CD14-positive monocyte (primary cell): Measurements from ENCODE around the gene ABCB10. TPM values are rescaled to one million over a fixed set of nuclear protein-coding genes. Genes with fewer than 3 reads are reported as not detected.

Experiments
- DNase-seq, 3 donors: peaks; one replicate each; pipeline ENCODE4 v3.0.0-alpha.2; 2011 to 2022
- H2AFZ ChIP-seq: 2 replicates; pipeline ENCODE4 v1.6.0; 2012; ENCODE audit warnings: mild to moderate bottlenecking, low read depth, low read length, inconsistent platforms; ENCODE audit not compliant: insufficient read depth, poor library complexity, severe bottlenecking
- H3K27ac ChIP-seq, 2 donors: 1 replicate in 1 of 2; 2 replicates in 1 of 2; pipeline ENCODE4 v1.5.1; 2012 to 2013; ENCODE audit warnings: low read length in 2 of 2, control low read depth in 1 of 2, inconsistent platforms in 1 of 2, low read depth in 1 of 2, mild to moderate bottlenecking in 1 of 2
- H3K27me3 ChIP-seq, 2 donors: one replicate each; pipeline versions ENCODE4 v1.6.0 to v1.6.1; 2011 to 2013; ENCODE audit warnings: low read length in 2 of 2; ENCODE audit not compliant: control insufficient read depth in 2 of 2, insufficient read depth in 2 of 2
- H3K36me3 ChIP-seq, 2 donors: replicated peaks in 1 of 2; 1 replicate in 1 of 2; 2 replicates in 1 of 2; pipeline versions ENCODE4 v1.5.1 to v1.6.1; 2012 to 2013; ENCODE audit warnings: low read length in 2 of 2, control low read depth in 1 of 2, inconsistent platforms in 1 of 2, mild to moderate bottlenecking in 1 of 2; ENCODE audit not compliant: insufficient read depth in 2 of 2, control insufficient read depth in 1 of 2
- H3K4me1 ChIP-seq, 2 donors: 1 replicate in 1 of 2; 2 replicates in 1 of 2; pipeline versions ENCODE4 v1.5.1 to v1.6.1; 2012 to 2013; ENCODE audit warnings: low read length in 2 of 2, control low read depth in 1 of 2, inconsistent platforms in 1 of 2, mild to moderate bottlenecking in 1 of 2, moderate library complexity in 1 of 2; ENCODE audit not compliant: insufficient read depth in 2 of 2, control insufficient read depth in 1 of 2
- H3K4me2 ChIP-seq: replicated peaks from 2 replicates; pipeline ENCODE3; 2012; ENCODE audit warnings: low read length, moderate library complexity, mild to moderate bottlenecking; ENCODE audit not compliant: poor library complexity, severe bottlenecking; ENCODE audit errors: extremely low read depth
- H3K4me3 ChIP-seq, 3 experiments: fragments of 200-600 bp in 1 of 3; sonication (generic) in 1 of 3; replicated peaks in 1 of 3; 1 replicate in 2 of 3; 2 replicates in 1 of 3; pipeline ENCODE4 v1.5.1; 2011 to 2013; ENCODE audit warnings: low read length in 3 of 3, mild to moderate bottlenecking in 3 of 3, control low read depth in 2 of 3, low read depth in 2 of 3, inconsistent platforms in 1 of 3, moderate library complexity in 1 of 3
- H3K79me2 ChIP-seq: 2 replicates; pipeline ENCODE4 v1.6.0; 2012; ENCODE audit warnings: mild to moderate bottlenecking, control low read depth, inconsistent platforms, low read length, moderate library complexity; ENCODE audit not compliant: insufficient read depth
- H3K9ac ChIP-seq: 2 replicates; pipeline ENCODE4 v1.6.0; 2017; ENCODE audit warnings: low read length, mild to moderate bottlenecking; ENCODE audit not compliant: insufficient read depth, poor library complexity, severe bottlenecking
- H3K9me3 ChIP-seq, 2 donors: replicated peaks in 1 of 2; 1 replicate in 1 of 2; 2 replicates in 1 of 2; pipeline versions ENCODE4 v1.5.1 to v1.6.1; 2012 to 2013; ENCODE audit warnings: low read length in 2 of 2, control low read depth in 1 of 2; ENCODE audit not compliant: control insufficient read depth in 1 of 2, insufficient read depth in 1 of 2
- H4K20me1 ChIP-seq: 2 replicates; pipeline ENCODE4 v1.6.0; 2012; ENCODE audit warnings: mild to moderate bottlenecking, low read length, control low read depth, moderate library complexity; ENCODE audit not compliant: insufficient read depth
- H3K27ac Mint-ChIP-seq, 7 donors: one replicate each; pipeline ENCODE4 v1.8.0; 2020; ENCODE audit warnings: mild to moderate bottlenecking in 7 of 7, mixed read lengths in 7 of 7, moderate library complexity in 6 of 7, inconsistent platforms in 2 of 7
- H3K27me3 Mint-ChIP-seq, 3 donors: one replicate each; pipeline ENCODE4 v1.8.0; 2021 to 2022; ENCODE audit warnings: low read depth in 3 of 3, mild to moderate bottlenecking in 3 of 3, mixed read lengths in 3 of 3, moderate library complexity in 3 of 3, inconsistent platforms in 1 of 3
- H3K36me3 Mint-ChIP-seq, 2 donors: one replicate each; pipeline ENCODE4 v1.8.0; 2020; ENCODE audit warnings: mixed read lengths in 2 of 2, inconsistent platforms in 1 of 2, mild to moderate bottlenecking in 1 of 2
- H3K4me1 Mint-ChIP-seq: one replicate; pipeline ENCODE4 v1.8.0; 2020; ENCODE audit warnings: mild to moderate bottlenecking, mixed read lengths
- H3K4me3 Mint-ChIP-seq, 2 donors: one replicate each; pipeline ENCODE4 v1.8.0; 2020; ENCODE audit warnings: mild to moderate bottlenecking in 2 of 2, mixed read lengths in 2 of 2, moderate library complexity in 1 of 2
- H3K9me3 Mint-ChIP-seq, 7 donors: one replicate each; pipeline ENCODE4 v1.8.0; 2020 to 2022; ENCODE audit warnings: mixed read lengths in 7 of 7, mild to moderate bottlenecking in 6 of 7, moderate library complexity in 6 of 7, inconsistent platforms in 2 of 7
- WGBS: methylation state at CpG from one replicate; pipeline ENCODE4 v1.1.5; 2013; ENCODE audit warnings: missing lambda C conversion rate; ENCODE audit not compliant: insufficient coverage; 5-methylcytosine and 5-hydroxymethylcytosine counted together
- intact Hi-C, 2 donors: fragments of 100-400 bp; cut with micrococcal nuclease; formaldehyde crosslinking; loops; one replicate each; pipeline versions ENCODE4 v1.15.0 to v1.15.1; 2023
- polyA minus RNA-seq: library from RNA; depleted of rRNA, polyadenylated mRNA; stranded (reverse); fragments of >200 nt; gene quantifications from 2 replicates; pipeline ENCODE4 v1.2.3, GENCODE V29; 2012
- polyA plus RNA-seq, 3 donors: library from polyadenylated mRNA; depleted of rRNA in 1 of 3; unstranded in 2 of 3; stranded (reverse) in 1 of 3; fragments of 300-500 nt in 2 of 3; fragments of >200 nt in 1 of 3; fragmentation: Illumina TruSeq in 2 of 3; gene quantifications; 1 replicate in 2 of 3; 2 replicates in 1 of 3; pipeline ENCODE4 v1.2.3, GENCODE V29; 2012 to 2021
- total RNA-seq, 12 experiments: library from RNA in 1 of 12; stranded (reverse) in 1 of 12; fragments of 120-200 nt in 1 of 12; gene quantifications; one replicate each; pipeline ENCODE4 v1.2.4 and lab custom pipeline; 2013 to 2026; ENCODE audit warnings: mixed read lengths in 6 of 12, inconsistent platforms in 1 of 12
- TF ChIP-seq, protein P1 (sequence below): fragments of 200-600 bp; IDR thresholded peaks from one replicate; pipeline ENCODE4 v1.8.0; 2022; ENCODE audit warnings: antibody characterized with exemption, mild to moderate bottlenecking

The ABCB10 gene
- 16.5 TPM for total RNA-seq (2013)
- polyA plus RNA-seq: 10 to 100 TPM in 2 of 3 donors, 1 to 10 TPM in 1; 5.4 to 12.9 (median 11.4) TPM
- polyA minus RNA-seq: 6.0 and 9.0 TPM in 2 replicates
- 4.8 to 31.4 (median 23.0) reads per million in 11 experiments for total RNA-seq (lab: John Stamatoyannopoulos, UW)

DNA sequence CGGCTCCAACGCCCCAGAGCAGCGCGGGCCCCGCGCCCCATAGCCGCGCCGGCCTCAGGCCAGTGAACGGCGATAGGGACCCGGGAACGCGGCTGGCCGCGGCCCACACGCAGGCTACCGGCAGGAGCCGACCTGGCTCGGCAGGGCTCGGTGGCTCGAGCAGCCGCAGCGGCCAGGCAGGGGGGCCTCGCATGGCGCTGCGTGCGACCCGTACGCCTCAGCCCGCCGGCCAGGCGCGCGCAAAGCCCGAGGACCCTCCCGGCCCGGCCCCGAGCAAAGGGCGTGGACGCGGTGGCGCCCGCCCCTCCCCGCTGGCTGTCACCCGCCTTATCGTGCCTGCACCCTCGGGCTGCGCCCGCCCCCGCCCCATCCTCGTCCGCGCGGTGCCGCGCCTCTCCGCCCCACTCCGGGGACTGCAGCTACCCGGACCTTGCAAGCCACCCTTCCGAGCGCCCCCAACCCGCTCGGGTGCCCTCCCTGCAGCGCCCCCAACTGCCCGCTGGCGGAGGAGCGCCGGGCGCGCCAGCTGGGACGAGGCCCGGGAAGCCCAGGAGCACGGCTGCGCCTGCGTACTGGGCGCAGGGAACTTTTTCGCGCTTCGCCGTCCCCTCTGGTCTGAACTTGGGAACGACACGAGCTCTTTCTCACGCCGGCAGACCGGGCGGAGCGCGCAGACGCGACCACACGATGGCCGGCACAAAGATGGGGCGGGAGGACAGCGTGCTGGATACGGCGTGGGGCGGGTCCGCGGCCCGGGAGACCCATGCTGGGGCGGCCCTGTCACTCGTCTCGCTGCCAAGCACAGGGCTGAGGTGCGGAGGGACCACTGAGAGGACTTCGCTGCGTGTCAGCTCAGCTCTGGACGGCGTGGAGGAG, at the start of gene ABCB10:
Gene ABCB10, minus strand, starts transcription at position 248 of the 876 bp plus-strand sequence. Its CDS starts 55 bp downstream, at position 193.
- Histone ChIP-seq H3K4me2 (peak within 1 kb of the TSS; percentile 96), H2AFZ (peak within 1 kb of the TSS; percentile 91), H3K27ac (peak within 1 kb of the TSS; percentile 54 to 80), H3K36me3 (no peaks in the 10 kb centered on the region), H4K20me1 (peaks cover 26% of the 10 kb centered on the region), H3K9ac (peak within 1 kb of the TSS; percentile 77), H3K79me2 (peaks cover 53% of the 10 kb centered on the region), H3K4me1 (peaks cover 26 to 33% of the 10 kb centered on the region in 2 donors), H3K9me3 (no peaks in the 10 kb centered on the region), H3K4me3 (peak within 1 kb of the TSS; percentile 65 to 95 (median 89)), H3K27me3 (no peaks in the 10 kb centered on the region)
- Mint-ChIP-seq H3K36me3 (peaks cover 0 to 16% of the 10 kb centered on the region in 2 donors), H3K27ac (peak within 1 kb of the TSS; percentile 74 to 89 (median 79)), H3K4me3 (peak within 1 kb of the TSS; percentile 89 to 94), H3K9me3 (no peaks in the 10 kb centered on the region), H3K27me3 (peaks cover 0 to 2% (median 0%) of the 10 kb centered on the region in 3 donors), H3K4me1 (peaks cover 41% of the 10 kb centered on the region)
- DNase-seq: peak; percentile 94 to 97 (median 94)
- whole genome bisulfite sequencing: under 1% methylated on average over 107 of the region's 109 CpGs
- TF ChIP-seq, protein P1, sequence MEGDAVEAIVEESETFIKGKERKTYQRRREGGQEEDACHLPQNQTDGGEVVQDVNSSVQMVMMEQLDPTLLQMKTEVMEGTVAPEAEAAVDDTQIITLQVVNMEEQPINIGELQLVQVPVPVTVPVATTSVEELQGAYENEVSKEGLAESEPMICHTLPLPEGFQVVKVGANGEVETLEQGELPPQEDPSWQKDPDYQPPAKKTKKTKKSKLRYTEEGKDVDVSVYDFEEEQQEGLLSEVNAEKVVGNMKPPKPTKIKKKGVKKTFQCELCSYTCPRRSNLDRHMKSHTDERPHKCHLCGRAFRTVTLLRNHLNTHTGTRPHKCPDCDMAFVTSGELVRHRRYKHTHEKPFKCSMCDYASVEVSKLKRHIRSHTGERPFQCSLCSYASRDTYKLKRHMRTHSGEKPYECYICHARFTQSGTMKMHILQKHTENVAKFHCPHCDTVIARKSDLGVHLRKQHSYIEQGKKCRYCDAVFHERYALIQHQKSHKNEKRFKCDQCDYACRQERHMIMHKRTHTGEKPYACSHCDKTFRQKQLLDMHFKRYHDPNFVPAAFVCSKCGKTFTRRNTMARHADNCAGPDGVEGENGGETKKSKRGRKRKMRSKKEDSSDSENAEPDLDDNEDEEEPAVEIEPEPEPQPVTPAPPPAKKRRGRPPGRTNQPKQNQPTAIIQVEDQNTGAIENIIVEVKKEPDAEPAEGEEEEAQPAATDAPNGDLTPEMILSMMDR: peak; percentile 69
- intact Hi-C loops: loop anchor here (5.0 to 10.0 kb wide), 2 partner anchors 54 to 69 kb away; partner anchors contain the start of genes TAF5L (in 2 of the 2), URB2 (in 2 of the 2) and NUP133 (in 1 of the 2)

DNA sequence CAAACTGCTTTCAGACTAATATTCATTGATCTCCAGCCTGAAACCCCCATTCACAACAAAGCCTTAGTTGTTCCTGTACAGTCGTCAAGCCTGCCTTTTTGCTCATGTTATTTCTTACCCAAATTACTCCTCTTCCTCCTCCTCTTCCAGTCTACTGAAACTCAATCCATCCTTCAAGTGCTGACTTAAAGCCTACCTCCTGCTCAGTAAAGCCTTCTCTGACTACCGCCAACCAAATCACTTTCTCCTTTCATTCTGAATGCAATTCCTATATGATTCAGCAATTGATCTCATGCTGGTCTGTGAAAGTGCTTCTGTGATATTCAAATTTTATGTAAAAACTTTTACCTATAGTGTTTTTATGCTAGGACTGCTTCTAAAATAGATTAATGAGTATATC, 48.9 kb upstream of the ABCB10 start:
- TF ChIP-seq, protein P1: no peak
- no peak overlapping the region for H3K4me3 Mint-ChIP-seq
- DNase-seq: no peak
- peaks cover 94 to 95% of the 10 kb centered on the region in 2 donors for H3K36me3 ChIP-seq
- no peaks in the 10 kb centered on the region for H3K9me3 ChIP-seq
- 100% methylated on average over 1 of the region's 2 CpGs for WGBS
- H3K27ac ChIP-seq: no peak overlapping the region
- no peak overlapping the region for H3K4me2 ChIP-seq
- H3K4me1 ChIP-seq: no peaks in the 10 kb centered on the region
- H2AFZ ChIP-seq: no peak overlapping the region
- H3K4me1 Mint-ChIP-seq: no peaks in the 10 kb centered on the region
- no peaks in the 10 kb centered on the region for H3K9me3 Mint-ChIP-seq
- no peaks in the 10 kb centered on the region for H3K27me3 Mint-ChIP-seq
- no peaks in the 10 kb centered on the region for H3K27me3 ChIP-seq
- peaks cover 3% of the 10 kb centered on the region for H4K20me1 ChIP-seq
- intact Hi-C loops: loop anchor here in 1 of 2 donors (5.0 kb wide), 1 partner anchor 150 kb away; no protein-coding TSS in a partner anchor
- no peak overlapping the region for H3K9ac ChIP-seq
- peaks cover 83 to 89% of the 10 kb centered on the region in 2 donors for H3K36me3 Mint-ChIP-seq
- H3K27ac Mint-ChIP-seq: peak overlapping the region in 1 of 7 donors; percentile 0
- H3K79me2 ChIP-seq: no peaks in the 10 kb centered on the region
- no peak overlapping the region for H3K4me3 ChIP-seq
